GM21619 (cell line): ENCODE results near the gene SLC13A4.
"Not testable (repeated sequence)": the region's sequence is repeated elsewhere in the genome, so short reads cannot be mapped to it uniquely, and the experiment has no call there.

Source experiments
- ATAC-seq: cut with Tn5 transposase; IDR thresholded peaks from one replicate; pipeline ENCODE4 v1.9.1; 2021; ENCODE audit not compliant: unreplicated experiment

SLC13A4 gene, protein sequence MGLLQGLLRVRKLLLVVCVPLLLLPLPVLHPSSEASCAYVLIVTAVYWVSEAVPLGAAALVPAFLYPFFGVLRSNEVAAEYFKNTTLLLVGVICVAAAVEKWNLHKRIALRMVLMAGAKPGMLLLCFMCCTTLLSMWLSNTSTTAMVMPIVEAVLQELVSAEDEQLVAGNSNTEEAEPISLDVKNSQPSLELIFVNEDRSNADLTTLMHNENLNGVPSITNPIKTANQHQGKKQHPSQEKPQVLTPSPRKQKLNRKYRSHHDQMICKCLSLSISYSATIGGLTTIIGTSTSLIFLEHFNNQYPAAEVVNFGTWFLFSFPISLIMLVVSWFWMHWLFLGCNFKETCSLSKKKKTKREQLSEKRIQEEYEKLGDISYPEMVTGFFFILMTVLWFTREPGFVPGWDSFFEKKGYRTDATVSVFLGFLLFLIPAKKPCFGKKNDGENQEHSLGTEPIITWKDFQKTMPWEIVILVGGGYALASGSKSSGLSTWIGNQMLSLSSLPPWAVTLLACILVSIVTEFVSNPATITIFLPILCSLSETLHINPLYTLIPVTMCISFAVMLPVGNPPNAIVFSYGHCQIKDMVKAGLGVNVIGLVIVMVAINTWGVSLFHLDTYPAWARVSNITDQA

DNA sequence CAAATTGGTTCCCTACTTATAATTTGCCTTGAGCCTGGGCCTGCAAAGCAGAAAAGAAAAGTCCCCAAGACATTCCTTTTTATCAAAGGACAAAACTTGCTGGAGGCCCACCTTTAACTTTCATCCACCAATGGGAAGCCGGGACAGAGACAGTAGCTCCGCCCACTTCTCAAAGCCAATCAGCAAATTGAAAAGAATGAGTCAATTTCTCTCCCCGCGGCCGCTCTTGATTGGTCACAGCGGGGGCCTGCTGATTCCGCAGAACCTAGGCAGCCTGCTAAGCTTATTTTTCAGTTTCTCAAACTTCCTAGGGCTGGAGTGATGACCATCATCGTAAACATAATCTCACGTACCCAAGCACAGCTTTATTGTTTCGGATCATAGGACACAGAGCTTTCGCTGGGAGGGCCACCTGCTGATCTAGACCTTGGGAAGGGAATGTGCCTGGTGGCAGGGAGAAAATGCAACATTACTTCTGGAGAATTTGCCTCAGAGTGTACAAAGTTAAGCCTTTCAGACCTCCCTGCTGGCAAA, at the start of gene SLC13A4:
TSS of gene SLC13A4 (minus strand) at position 51 of the 534 bp plus-strand sequence. CDS start 690 bp downstream, outside the sequence.
- no peak for ATAC-seq

DNA sequence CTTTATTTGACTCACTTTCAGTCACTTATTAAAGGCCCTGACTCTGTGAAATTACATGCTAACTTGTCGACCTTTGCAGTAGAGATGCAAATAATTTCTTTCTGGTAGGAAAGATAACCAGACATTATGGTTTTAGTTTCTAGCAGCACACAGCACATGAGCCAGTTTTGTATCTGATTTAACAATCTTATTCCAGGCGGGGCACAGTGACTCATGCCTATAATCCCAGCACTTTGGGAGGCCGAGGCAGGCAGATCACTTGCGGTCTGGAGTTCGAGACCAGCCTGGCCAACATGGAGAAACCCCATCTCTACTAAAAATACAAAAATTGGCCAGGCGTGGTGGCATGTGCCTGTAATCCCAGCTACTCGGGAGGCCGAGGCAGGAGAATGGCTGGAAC, 47.9 kb upstream of the SLC13A4 start:
- not testable (repeated sequence) for ATAC-seq

DNA sequence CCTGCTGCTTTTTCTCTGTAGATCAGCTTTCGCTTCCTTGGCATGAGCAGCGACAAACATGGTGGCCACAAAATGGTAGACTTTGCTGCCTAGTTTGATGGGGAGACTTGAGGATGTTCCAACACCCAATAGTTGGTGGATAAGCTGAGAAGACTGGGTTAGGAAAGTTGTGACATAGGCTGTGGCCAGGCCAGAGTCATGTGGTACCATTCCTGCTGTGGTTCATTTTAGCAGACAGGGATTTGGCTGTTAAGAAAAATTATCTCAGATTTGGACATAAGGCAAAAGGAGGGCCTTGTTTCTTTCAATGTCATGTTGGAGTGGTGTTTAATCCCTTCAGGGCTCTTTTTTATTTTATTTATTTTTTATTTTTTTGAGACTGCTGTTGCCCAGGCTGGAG, 47.2 kb upstream of the SLC13A4 start:
- no peak for ATAC-seq

DNA sequence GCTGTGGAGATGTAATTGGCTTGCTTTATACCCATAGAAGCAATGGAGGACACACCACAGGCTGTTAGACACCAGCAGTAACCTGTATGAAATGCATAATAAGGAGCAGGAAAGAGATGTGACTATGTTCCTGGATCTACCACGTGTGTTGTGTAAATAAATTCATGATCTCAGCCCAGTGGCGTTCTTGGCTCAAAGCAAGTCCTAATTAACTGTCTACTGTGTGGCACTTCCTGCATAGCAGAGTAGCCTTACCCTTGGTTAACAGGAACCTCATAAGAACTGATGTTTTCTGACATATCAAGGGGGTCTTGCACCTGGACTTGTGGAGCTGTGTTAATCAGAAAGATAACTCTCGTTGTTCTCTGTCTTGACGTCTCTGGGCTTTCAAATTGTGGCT, 46.3 kb upstream of the SLC13A4 start:
- ATAC-seq, result no peak

DNA sequence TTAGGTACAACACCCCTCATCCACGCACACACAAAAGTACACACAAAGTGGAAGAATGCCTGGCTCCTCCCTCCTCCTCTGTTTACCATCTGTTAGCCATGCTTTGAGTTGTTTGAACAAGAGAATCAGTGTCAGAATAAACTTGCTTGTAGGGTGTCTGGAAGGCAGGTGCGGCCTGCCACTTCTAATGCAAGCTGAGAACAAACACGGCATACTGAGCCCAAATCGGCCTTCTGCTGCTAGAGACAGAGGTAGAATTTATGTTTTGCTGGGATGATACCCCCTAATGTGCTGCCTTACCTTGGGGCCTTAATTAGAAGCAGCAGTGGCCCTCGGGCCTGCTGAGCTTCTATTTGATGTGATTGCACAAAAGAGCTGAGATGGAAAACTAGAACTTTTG, 45.5 kb upstream of the SLC13A4 start:
- ATAC-seq, result no peak

DNA sequence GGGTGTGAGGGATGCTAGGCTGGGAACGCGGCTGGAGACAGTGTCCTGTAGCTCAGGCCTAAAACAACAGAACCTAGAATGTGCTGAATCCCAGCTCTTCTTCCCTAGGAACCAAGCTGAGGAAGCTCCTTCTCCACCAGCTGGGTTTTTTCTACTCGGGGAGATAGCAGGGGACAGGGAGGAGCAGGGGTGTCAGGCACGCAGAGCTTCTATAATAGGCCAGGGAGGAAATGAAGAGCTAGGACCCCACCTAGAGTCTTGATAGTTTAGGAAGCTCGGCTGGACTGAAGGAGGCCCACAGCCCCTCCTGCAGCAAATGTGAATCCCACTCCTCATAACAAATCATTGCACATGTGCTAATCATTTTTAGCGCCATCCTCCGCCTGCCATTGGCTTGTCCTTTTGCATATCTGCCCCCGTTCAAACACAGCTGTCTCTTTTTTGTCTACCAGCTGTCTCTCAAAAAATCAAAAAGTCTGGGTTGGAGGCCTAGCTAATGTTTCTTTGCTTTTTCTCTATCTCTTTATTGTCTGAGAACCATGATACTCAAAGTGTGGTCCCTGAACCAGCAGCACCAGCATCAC, 44.7 kb upstream of the SLC13A4 start:
- no peak for ATAC-seq

DNA sequence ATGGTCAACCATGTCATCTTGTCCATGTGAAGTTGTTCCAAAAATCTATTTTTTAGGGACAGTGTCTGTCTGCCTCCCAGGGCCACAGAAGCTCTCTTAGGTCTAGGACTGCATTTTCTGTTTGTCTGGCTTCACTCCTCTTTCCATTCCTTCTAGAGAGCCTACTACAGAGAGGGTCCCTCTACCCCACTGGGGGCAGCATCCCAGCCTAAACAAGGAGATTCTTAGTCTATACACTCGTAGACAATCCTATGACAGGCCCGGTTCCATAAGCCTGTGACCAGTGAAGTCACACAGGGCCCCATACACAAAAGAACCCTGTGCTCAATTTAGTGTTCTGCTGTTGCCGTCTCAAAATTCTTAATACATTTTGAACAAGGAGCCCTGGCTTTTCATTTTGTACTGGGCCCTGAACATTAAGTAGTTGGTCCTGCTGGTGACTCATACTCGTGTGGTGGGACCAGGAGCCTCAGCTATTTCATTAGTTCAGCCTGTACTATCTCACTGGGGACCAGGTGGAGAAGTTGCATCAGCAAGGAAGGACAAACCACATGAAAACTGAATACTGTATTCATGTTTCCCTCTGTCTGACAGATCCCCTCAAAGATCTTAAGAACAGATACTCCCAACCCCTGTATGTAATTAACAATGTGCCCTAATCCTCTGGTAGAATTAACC, 44.1 kb upstream of the SLC13A4 start:
- no peak for ATAC-seq

DNA sequence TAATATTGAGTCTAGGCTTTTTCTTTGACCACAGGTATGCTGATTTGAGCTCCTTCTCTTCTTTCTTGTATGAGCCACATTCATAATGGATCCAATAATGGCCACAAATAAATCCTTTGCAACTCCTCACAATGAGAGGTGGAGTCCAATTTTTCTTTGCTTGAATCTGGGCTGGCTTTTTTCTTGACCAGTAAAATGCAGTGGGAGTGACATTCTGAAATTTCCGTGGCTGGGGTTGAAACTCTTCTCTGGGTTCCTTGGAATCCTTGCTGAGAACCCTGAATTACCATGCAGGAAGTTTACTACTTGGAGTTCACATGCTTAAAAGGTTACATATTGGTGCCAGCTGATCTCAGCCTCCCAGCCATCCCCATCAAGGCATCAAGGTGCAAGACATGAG, 43.1 kb upstream of the SLC13A4 start:
- no peak for ATAC-seq

DNA sequence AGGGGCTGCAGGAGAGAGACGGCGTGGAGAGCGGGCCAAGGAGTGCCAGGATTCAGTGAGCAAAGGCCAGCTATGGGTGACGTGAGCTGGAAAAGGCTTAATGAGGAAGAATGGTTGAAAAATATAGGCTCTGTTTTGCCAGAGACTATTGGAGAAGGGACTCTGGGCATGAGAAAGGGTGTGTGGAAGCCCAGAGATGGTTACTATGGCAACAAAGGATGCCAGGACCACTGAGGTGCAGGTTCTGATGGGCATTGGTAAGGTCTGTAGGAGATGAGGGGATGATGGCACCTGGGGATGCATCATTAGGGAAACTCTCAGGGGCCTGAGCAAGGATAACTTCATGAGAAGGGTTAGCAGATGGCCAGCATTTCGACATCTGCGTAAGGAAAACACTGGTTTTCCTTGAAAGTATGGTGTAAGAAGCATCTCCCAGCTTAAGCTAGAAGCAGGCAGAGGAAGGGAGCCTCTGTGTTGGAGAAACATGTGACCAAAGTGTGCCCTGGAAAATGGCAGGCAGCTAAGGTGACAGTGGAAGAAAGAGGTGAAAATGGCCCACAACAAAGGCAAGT, 42.2 kb upstream of the SLC13A4 start:
- ATAC-seq, result no peak

DNA sequence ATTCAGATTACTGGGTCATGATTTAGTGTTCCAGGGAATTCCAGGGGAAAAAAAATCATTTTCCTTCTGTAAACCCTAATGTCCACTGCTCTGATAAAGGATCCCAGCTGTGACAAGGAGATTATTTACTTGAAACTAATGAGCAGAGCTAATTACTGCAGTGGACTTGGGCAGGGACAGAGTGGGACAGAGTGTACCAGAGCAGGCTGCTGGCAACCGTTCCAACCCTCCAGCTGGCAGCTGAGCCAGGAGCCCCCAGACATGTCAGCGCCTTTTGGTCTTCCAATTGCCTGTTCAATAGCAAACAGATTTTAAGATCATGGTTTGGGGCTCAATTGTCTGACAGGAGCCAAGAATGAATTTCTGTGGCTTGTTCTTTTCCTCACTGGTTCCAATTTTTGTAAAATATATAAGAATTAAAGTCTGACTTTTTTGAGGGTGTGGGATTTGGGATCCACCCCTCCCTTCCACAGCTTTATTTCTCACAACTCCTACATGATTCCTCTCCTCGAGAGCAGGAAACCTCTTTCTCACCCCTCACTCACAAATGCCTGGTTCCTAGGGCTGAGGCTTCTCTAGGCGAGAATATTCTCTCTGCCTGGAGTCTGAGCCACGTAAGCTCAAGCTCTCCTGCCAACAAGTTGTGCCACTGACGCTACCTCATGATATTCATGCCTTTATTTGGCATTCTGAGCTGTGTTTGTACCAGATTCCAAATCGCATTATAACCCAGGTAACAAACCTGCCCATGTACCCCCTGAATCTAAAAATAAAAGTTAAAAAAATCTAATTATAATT, 41.2 kb upstream of the SLC13A4 start:
- no peak for ATAC-seq

DNA sequence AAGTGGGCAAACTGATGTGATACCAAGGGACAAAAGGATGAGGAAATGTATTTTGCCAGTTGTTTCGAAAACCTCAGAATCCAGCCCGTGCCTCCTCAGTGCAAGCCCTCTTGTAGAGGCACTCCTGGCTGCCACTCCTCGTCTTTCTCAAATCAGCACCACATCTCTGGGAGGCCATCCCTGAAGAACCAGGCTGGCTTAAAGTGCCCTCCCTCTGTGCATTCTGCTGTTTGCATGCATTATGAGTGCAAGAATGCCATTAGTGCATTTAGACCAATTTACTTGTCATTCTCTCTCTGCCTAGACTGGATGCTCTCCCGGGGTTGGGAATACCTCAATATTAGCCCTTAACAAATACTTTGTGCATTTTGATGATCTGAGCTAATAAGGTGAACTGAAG, 40.5 kb upstream of the SLC13A4 start:
- ATAC-seq, result no peak

DNA sequence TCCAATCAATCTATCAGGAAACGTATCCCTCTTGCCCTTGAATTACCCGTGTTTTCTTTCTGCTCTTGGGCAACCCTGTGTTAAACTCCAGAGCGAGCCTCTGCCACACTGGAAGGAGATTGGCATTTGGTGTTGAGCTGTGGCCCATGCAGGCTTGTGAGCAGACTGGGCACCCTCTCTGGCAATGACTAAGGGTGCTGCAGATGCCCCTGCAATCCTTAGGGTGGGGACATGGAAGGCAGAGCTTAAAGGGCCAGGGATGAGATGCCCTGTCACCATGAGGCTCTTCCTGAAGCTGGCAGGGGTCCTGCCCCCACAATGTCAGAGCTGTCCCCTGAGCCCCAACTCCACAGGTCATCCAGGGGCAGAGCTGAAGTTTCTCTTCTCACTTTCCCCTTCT, 40.1 kb upstream of the SLC13A4 start:
- ATAC-seq, result no peak

DNA sequence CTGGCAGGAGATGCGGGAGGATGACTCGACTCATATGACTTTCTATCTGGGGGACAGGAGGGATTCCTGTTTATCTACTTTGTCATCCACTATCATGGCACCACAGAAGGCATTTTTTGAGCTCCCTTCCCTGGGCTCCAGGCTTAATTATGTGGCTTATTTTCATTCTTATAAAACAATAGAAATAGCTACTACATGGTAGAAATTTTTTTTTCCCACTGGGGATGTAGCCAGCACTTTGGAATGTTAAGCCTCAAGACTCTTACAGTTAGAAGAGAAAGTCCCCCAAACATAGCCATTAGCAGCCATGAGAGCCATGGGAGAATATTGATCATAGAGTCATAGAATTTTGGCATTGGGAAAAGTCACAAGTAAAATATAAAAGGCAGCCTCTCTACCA, 35.3 kb upstream of the SLC13A4 start:
- no peak for ATAC-seq

DNA sequence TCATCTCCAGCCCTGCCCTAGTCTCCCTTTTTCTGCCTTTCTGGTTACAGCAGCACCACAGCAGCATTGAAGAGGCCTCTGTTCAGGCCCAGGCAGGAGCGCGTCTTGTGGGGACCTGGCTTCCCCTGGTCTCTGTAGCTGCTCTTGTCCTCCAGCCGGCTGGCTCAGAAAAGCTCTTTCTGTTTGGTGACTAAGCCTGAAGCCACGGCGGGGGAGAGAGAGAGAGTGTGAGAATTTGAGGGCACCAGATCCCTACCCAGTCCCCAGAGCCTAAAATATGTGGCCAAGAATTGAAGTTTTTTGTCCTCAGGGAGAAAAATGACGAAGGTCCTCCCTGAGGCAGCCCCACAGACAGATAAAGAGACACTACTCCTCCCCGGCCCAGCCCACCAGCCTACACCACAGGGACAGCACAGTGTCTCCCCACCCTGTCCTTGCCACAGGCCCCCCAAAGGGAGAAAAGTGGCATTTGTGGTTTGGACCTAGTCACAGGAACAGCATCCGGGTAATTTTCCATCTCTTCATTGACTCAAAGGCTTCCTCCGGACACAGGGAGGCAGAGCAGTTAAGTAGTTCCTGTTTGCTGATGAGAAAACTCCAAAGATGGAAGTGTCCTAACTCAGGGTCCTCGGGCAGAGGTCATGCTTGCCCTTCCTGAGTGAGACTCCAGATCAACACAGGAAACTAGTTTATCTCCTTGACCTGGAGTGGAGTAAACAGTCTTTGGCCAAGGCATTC, 33.9 kb upstream of the SLC13A4 start:
- no peak for ATAC-seq

DNA sequence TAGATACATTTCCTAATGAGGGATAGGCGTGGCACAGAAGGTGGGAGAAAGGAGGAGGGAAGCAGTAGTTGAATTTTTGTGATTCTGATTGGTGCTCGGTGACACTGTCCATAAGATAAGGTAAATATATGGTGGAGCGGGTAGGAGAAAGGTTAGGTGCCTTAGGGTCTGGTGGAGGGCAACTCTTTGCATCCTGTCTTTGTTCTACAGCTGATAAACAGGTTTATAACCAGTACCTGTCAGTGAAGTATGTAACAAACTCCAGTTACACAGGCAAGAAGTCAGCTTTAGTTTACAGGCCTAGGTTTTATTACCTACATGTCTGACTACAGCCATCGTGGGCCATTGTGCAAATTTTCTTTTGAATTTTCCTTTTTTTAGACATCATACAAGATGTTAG, 31.5 kb upstream of the SLC13A4 start:
- ATAC-seq, result no peak

DNA sequence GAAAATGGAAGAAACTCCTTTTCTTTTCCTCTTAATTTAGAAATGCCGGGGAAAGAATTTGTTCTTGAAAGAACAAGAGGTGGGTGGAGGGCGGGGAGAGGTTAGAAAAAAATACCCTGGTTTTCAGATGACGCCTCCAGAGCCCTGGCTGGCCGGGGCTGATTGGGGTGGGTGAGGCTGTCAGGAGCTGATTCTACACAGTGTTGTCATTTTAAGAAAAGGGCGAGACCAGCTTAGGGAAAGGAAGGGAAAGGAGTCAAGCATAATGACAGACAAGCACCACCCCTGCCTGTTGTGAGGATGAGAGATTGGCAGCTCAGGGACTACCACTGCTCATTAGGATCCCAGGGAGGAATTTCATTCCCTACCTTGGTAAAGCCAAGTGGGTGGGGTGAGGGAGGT, 30.5 kb upstream of the SLC13A4 start:
- ATAC-seq, result no peak

DNA sequence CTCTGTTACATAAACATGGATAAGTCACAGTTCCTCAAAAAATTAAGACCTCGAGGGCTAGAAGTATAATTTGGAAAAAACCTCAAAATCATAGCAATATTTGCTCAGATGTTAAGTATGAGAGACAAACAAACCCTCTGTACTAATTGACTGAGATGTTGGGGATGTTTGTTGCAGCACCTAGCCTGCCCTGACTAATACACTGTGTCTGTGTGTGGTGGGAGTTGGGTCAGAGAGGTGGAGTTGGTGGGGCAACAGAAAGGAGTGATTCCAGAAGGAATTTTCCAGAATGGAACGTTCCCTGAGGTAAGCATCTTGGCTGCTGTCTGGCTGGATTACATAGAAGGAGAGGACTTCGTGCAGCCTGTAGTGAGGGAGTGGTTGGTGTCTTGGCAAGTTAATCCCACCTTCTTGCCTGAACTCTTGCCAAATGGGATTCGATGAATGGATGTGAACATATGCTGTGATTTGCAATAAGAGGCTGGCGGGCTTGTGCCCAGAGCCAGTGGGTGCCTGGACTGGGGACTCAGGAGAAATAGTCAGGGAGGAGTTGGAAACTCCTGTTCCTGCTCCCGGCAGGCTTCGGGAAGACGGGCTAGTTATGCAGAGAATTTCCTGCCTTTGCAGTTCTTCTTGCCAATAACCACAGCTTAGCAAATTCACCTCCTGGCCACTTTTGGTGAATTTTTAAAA, 29.9 kb upstream of the SLC13A4 start:
- no peak for ATAC-seq

DNA sequence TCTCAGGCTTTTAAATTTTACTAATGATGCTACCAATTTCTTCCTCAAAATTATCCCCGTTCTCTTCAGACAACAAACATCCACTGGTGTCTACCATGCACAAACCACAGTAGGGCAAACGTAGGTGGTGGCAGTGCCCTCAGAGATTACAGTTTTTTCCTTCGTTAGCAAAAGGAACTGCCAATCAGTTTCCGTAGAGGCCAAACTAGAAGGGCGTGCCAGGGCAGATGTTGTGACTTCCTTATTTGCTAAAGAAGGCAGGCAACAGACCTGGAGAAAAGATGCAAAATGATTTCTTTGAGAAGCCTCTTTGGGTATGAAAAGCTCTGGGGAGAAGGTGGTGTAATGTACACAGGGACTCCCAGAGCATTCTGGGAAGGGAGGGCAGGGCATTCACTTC, 28.2 kb upstream of the SLC13A4 start:
- ATAC-seq, result no peak

DNA sequence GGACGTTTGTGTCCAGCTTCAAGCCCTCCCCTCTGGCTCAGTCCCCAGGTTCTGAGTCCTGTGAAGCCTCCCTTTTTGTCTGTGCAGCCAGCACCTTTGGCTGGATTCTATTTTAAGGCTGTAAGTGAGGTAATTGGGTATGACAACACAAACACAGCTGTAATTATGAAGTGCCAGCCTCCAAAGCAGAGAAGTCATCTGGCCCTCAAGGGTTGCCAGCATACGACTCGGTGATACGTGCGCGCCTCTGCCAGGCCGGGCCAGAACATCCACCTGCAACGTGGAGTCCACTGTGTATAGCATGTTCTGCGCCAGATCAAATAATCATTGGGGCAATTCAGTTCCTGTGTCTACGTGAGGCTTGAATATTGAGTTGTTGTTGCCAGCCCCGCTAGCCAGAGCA, 27.4 kb upstream of the SLC13A4 start:
- ATAC-seq, result no peak
